GM18907 (cell line): Measurements from ENCODE around the gene STK25.
A peak's percentile ranks its signal among the peaks of the same experiment; 100 is the strongest.
"Not testable (repeated sequence)": the region's sequence is repeated elsewhere in the genome, so short reads cannot be mapped to it uniquely, and the experiment has no call there.

ENCODE experiments used
- ATAC-seq: cut with Tn5 transposase; IDR thresholded peaks from one replicate; pipeline ENCODE4 v1.9.1; 2021; ENCODE audit warnings: mild to moderate bottlenecking, moderate library complexity; ENCODE audit not compliant: unreplicated experiment

The STK25 gene

GRCh38 chr2:241511091-241511741, 2.8 kb upstream of the STK25 start:
- ATAC-seq = no peak

- peak; percentile 1 for ATAC-seq
These were observed 886 bp upstream of the STK25 start for GRCh38 chr2:241509155-241509784.

GRCh38 chr2:241507430-241508239, 749 bp downstream of the STK25 start:
- peak; percentile 28 for ATAC-seq

- no peak for ATAC-seq
These were observed 1.5 kb downstream of the STK25 start for GRCh38 chr2:241506793-241507429.

- not testable (repeated sequence) for ATAC-seq
These were observed 2.1 kb downstream of the STK25 start for GRCh38 chr2:241506317-241506716.

- no peak for ATAC-seq
These were observed 2.6 kb downstream of the STK25 start for GRCh38 chr2:241505781-241506201.

- ATAC-seq = no peak
These were observed 3.2 kb downstream of the STK25 start for GRCh38 chr2:241505086-241505780.

- no peak for ATAC-seq
These were observed 4.5 kb downstream of the STK25 start for GRCh38 chr2:241503776-241504392.

- ATAC-seq = no peak
These were observed 6.1 kb downstream of the STK25 start for GRCh38 chr2:241502281-241502680.

- no peak for ATAC-seq
These were observed 6.8 kb downstream of the STK25 start for GRCh38 chr2:241501551-241501950.

GRCh38 chr2:241501099-241501541, 7.3 kb downstream of the STK25 start:
- ATAC-seq = no peak

- no peak for ATAC-seq
These were observed 7.9 kb downstream of the STK25 start for GRCh38 chr2:241500431-241500975.

GRCh38 chr2:241500016-241500415, 8.4 kb downstream of the STK25 start:
- ATAC-seq = no peak

- no peak for ATAC-seq
These were observed 9.0 kb downstream of the STK25 start for GRCh38 chr2:241499146-241499965.

- no peak for ATAC-seq
These were observed 10.0 kb downstream of the STK25 start for GRCh38 chr2:241498115-241499070.

- ATAC-seq = no peak
These were observed 11.2 kb downstream of the STK25 start for GRCh38 chr2:241496904-241497877.
